Spleen (tissue), 7 donors: ENCODE results near the gene TAF11L5.
"Not testable (repeated sequence)": the region's sequence is repeated elsewhere in the genome, so short reads cannot be mapped to it uniquely, and the experiment has no call there.

Experiments
- POLR2A ChIP-seq, 3 donors: fragments of 450-650 bp; IDR thresholded peaks; one replicate each; pipeline ENCODE4 v1.5.1; 2017; ENCODE audit warnings: antibody characterized with exemption in 3 of 3, mild to moderate bottlenecking in 1 of 3
- POLR2AphosphoS5 ChIP-seq, 3 donors: sonication (generic); formaldehyde crosslinking; IDR thresholded peaks; one replicate each; pipeline ENCODE4 v1.5.1; 2017; ENCODE audit warnings: antibody characterized with exemption in 3 of 3
- TF ChIP-seq, protein P1 (sequence below), 11 experiments: fragments of 200-600 bp in 7 of 11; fragments of 450-650 bp in 4 of 11; sonication (generic) in 4 of 11; IDR thresholded peaks in 8 of 11; conservative IDR thresholded peaks in 3 of 11; 1 replicate in 7 of 11; 2 replicates in 4 of 11; pipeline versions ENCODE4 v1.4.0 to v1.8.0; 2016 to 2021; ENCODE audit warnings: antibody characterized with exemption in 11 of 11, inconsistent platforms in 4 of 11, mild to moderate bottlenecking in 1 of 11
- donor health status: DM: no; HTN: no; CAD: no; lungs with moderate emphysema.
- donor health status: DM: no; HTN: no; CAD: no.
- donor health status: DM: no; HTN: no; CAD: no.

DNA sequence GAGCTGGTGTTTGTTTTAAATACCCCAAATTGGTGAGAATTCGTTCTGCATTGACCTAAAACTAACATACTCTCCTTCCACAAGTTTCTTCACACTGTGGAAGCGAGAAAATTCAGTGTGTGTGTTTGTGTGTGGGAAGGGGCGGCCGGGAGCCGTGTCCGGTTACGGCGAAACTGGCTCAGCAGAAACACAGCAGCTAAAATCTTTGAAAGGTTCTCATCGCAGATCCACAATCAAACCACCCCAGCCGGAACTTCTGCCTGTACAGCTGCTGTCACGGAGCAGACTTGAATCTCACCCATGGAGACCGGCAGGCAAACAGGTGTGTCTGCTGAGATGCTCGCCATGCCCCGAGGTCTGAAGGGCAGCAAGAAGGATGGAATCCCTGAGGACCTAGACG, 3.5 kb upstream of the TAF11L5 start, which contains the start of gene TAF11L4:
- TF ChIP-seq, protein P1, sequence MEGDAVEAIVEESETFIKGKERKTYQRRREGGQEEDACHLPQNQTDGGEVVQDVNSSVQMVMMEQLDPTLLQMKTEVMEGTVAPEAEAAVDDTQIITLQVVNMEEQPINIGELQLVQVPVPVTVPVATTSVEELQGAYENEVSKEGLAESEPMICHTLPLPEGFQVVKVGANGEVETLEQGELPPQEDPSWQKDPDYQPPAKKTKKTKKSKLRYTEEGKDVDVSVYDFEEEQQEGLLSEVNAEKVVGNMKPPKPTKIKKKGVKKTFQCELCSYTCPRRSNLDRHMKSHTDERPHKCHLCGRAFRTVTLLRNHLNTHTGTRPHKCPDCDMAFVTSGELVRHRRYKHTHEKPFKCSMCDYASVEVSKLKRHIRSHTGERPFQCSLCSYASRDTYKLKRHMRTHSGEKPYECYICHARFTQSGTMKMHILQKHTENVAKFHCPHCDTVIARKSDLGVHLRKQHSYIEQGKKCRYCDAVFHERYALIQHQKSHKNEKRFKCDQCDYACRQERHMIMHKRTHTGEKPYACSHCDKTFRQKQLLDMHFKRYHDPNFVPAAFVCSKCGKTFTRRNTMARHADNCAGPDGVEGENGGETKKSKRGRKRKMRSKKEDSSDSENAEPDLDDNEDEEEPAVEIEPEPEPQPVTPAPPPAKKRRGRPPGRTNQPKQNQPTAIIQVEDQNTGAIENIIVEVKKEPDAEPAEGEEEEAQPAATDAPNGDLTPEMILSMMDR (IDR thresholded peaks at IDR 0.05 in 8 of 11, conservative IDR thresholded peaks at IDR 0.05 in 3 of 11): not testable (repeated sequence)
- not testable (repeated sequence) for TF ChIP-seq POLR2A, POLR2AphosphoS5 (IDR thresholded peaks at IDR 0.05)
